H7 (cell line): ENCODE data around the gene TTC12. TPM values are rescaled to one million over a fixed set of nuclear protein-coding genes. Genes with fewer than 3 reads are reported as not detected.

Source experiments
- DNase-seq: peaks from one replicate; pipeline ENCODE4 v3.0.0; 2012
- H3K27me3 ChIP-seq: 2 replicates; pipeline ENCODE4 v1.6.0; 2011; ENCODE audit warnings: mild to moderate bottlenecking, low read length; ENCODE audit not compliant: control insufficient read depth, insufficient read depth
- H3K36me3 ChIP-seq: replicated peaks from 2 replicates; pipeline ENCODE4 v1.5.1; 2011; ENCODE audit warnings: low read length; ENCODE audit not compliant: control insufficient read depth, insufficient read depth
- H3K4me3 ChIP-seq: 2 replicates; pipeline ENCODE4 v1.5.1; 2011; ENCODE audit warnings: low read depth, mild to moderate bottlenecking, control low read depth, low read length, moderate library complexity; ENCODE audit not compliant: insufficient read depth
- total RNA-seq: library from RNA; depleted of rRNA; stranded (reverse); fragments of >200 nt; shearing (Covaris generic); gene quantifications from 2 replicates; pipeline ENCODE4 v1.2.3, GENCODE V29; 2014

The TTC12 gene
- total RNA-seq, 1 experiment from 2014 or later, result 10.3 TPM

- no peak overlapping the region for H3K4me3 ChIP-seq
- H3K27me3 ChIP-seq, result no peaks in the 10 kb centered on the region
- DNase-seq, result no peak
- no peaks in the 10 kb centered on the region for H3K36me3 ChIP-seq
Observed at GRCh38 chr11:113363996-113364641, 49.7 kb downstream of the TTC12 start.

- Histone ChIP-seq H3K36me3 (no peaks in the 10 kb centered on the region), H3K27me3 (no peaks in the 10 kb centered on the region), H3K4me3 (no peak overlapping the region)
- DNase-seq, result no peak
Observed at GRCh38 chr11:113365895-113366294, 51.5 kb downstream of the TTC12 start.

- no peak for DNase-seq
- Histone ChIP-seq H3K4me3 (no peak overlapping the region), H3K27me3 (no peaks in the 10 kb centered on the region), H3K36me3 (no peaks in the 10 kb centered on the region)
Observed at GRCh38 chr11:113369411-113369810, 55.0 kb downstream of the TTC12 start.

- no peak for DNase-seq
- Histone ChIP-seq H3K36me3 (no peaks in the 10 kb centered on the region), H3K4me3 (no peak overlapping the region), H3K27me3 (no peaks in the 10 kb centered on the region)
Observed at GRCh38 chr11:113370634-113371033, 56.3 kb downstream of the TTC12 start.

- no peak overlapping the region for H3K4me3 ChIP-seq
- H3K27me3 ChIP-seq, result no peaks in the 10 kb centered on the region
- no peaks in the 10 kb centered on the region for H3K36me3 ChIP-seq
- no peak for DNase-seq
Observed at GRCh38 chr11:113372309-113372708, 57.9 kb downstream of the TTC12 start.

- Histone ChIP-seq H3K27me3 (no peaks in the 10 kb centered on the region), H3K4me3 (no peak overlapping the region), H3K36me3 (no peaks in the 10 kb centered on the region)
- DNase-seq, result no peak
Observed at GRCh38 chr11:113373306-113373705, 58.9 kb downstream of the TTC12 start.

- Histone ChIP-seq H3K36me3 (no peaks in the 10 kb centered on the region), H3K27me3 (no peaks in the 10 kb centered on the region), H3K4me3 (no peak overlapping the region)
- no peak for DNase-seq
Observed at GRCh38 chr11:113373981-113374560, 59.7 kb downstream of the TTC12 start.

- DNase-seq, result no peak
- H3K27me3 ChIP-seq, result no peaks in the 10 kb centered on the region
- H3K4me3 ChIP-seq, result no peak overlapping the region
- H3K36me3 ChIP-seq, result no peaks in the 10 kb centered on the region
Observed at GRCh38 chr11:113375402-113375801, 61.0 kb downstream of the TTC12 start.

GRCh38 chr11:113376156-113376555 is 61.8 kb downstream of the TTC12 start:
- DNase-seq, result no peak
- Histone ChIP-seq H3K36me3 (no peaks in the 10 kb centered on the region), H3K4me3 (no peak overlapping the region), H3K27me3 (no peaks in the 10 kb centered on the region)

GRCh38 chr11:113377681-113378412 is 63.5 kb downstream of the TTC12 start:
- H3K27me3 ChIP-seq, result no peaks in the 10 kb centered on the region
- DNase-seq, result no peak
- H3K4me3 ChIP-seq, result no peak overlapping the region
- H3K36me3 ChIP-seq, result no peaks in the 10 kb centered on the region

GRCh38 chr11:113378692-113379091 is 64.3 kb downstream of the TTC12 start:
- H3K27me3 ChIP-seq, result no peaks in the 10 kb centered on the region
- no peaks in the 10 kb centered on the region for H3K36me3 ChIP-seq
- H3K4me3 ChIP-seq, result no peak overlapping the region
- DNase-seq, result no peak

- no peak for DNase-seq
Observed at GRCh38 chr11:113382121-113382520, 67.7 kb downstream of the TTC12 start.

GRCh38 chr11:113384551-113384950 is 70.2 kb downstream of the TTC12 start:
- Histone ChIP-seq H3K36me3 (no peaks in the 10 kb centered on the region), H3K4me3 (no peak overlapping the region), H3K27me3 (peaks cover 8% of the 10 kb centered on the region)
- no peak for DNase-seq

More at GRCh38 chr11:113382121-113382520, 67.7 kb downstream of the TTC12 start:
- Histone ChIP-seq H3K4me3 (no peak overlapping the region), H3K36me3 (no peaks in the 10 kb centered on the region), H3K27me3 (peaks cover 3% of the 10 kb centered on the region)

GRCh38 chr11:113385749-113386148 is 71.4 kb downstream of the TTC12 start:
- H3K36me3 ChIP-seq, result no peaks in the 10 kb centered on the region
- no peak for DNase-seq
- H3K4me3 ChIP-seq, result no peak overlapping the region
- H3K27me3 ChIP-seq, result peaks cover 8% of the 10 kb centered on the region

GRCh38 chr11:113386866-113387265 is 72.5 kb downstream of the TTC12 start:
- H3K27me3 ChIP-seq, result peaks cover 8% of the 10 kb centered on the region
- H3K4me3 ChIP-seq, result no peak overlapping the region
- DNase-seq, result no peak
- no peaks in the 10 kb centered on the region for H3K36me3 ChIP-seq
